Gastrocnemius medialis (tissue), 4 donors: Measurements from ENCODE around the gene ZNF763.

ENCODE experiments used
- CTCF ChIP-seq, 5 experiments: fragments of 450-650 bp in 3 of 5; fragments of 200-600 bp in 2 of 5; sonication (generic) in 2 of 5; IDR thresholded peaks in 4 of 5; conservative IDR thresholded peaks in 1 of 5; 1 replicate in 4 of 5; 2 replicates in 1 of 5; pipeline ENCODE4 v1.5.1; 2016 to 2019; ENCODE audit warnings: antibody characterized with exemption in 5 of 5, mild to moderate bottlenecking in 3 of 5, moderate library complexity in 3 of 5
- POLR2A ChIP-seq, 2 donors: fragments of 450-650 bp; IDR thresholded peaks; one replicate each; pipeline ENCODE4 v1.6.1; 2017; ENCODE audit warnings: antibody characterized with exemption in 2 of 2, mild to moderate bottlenecking in 2 of 2, moderate library complexity in 2 of 2

- TF ChIP-seq POLR2A (IDR thresholded peaks at IDR 0.05) (no peak), CTCF (IDR thresholded peaks at IDR 0.05 in 4 of 5, conservative IDR thresholded peaks at IDR 0.05 in 1 of 5) (no peak)
These were observed 30.3 kb downstream of the ZNF763 start for GRCh38 chr19:11995174-11995573.
